ENCODE measurements around the gene MLN.

DNA sequence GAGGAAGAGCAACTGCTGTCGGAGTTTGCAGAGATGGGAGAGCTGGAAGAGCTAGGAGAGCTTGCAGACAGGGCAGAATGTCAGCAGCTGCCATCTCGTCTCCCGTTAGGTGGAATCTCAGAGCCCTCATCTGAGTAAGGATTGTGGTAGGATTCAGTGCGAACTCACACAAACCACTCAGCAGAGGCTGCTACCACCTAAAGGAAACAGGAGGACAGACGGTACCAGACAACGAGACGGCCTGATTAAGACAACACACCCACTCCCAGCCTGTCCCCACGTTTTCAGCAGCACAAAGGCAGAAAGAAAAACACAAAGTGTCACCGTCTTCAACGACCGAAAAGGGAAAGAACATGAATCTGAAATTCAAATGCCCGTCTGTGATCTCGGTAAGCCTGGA lies 19.0 kb downstream of the MLN start:
- TF ChIP-seq, protein P1, sequence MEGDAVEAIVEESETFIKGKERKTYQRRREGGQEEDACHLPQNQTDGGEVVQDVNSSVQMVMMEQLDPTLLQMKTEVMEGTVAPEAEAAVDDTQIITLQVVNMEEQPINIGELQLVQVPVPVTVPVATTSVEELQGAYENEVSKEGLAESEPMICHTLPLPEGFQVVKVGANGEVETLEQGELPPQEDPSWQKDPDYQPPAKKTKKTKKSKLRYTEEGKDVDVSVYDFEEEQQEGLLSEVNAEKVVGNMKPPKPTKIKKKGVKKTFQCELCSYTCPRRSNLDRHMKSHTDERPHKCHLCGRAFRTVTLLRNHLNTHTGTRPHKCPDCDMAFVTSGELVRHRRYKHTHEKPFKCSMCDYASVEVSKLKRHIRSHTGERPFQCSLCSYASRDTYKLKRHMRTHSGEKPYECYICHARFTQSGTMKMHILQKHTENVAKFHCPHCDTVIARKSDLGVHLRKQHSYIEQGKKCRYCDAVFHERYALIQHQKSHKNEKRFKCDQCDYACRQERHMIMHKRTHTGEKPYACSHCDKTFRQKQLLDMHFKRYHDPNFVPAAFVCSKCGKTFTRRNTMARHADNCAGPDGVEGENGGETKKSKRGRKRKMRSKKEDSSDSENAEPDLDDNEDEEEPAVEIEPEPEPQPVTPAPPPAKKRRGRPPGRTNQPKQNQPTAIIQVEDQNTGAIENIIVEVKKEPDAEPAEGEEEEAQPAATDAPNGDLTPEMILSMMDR (IDR thresholded peaks at IDR 0.05 in 2 of 3, conservative IDR thresholded peaks at IDR 0.05 in 1 of 3; ENCODE audit: borderline replicate concordance in 1 of 3, insufficient read depth in 1 of 3, low read depth in 2 of 3, low read length in 2 of 3), result no peak
- TF ChIP-seq CEBPB (IDR thresholded peaks at IDR 0.05; ENCODE audit: low read depth), result no peak
- TF ChIP-seq, protein P2, sequence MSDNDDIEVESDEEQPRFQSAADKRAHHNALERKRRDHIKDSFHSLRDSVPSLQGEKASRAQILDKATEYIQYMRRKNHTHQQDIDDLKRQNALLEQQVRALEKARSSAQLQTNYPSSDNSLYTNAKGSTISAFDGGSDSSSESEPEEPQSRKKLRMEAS (IDR thresholded peaks at IDR 0.05), result no peak
